Activated CD8-positive, alpha-beta memory T cell treated with anti-CD3 and anti-CD28 coated beads for 1 hour (primary cell): ENCODE results near the gene DENND2A.
A peak's percentile ranks its signal among the peaks of the same experiment; 100 is the strongest.

ENCODE experiments used
- DNase-seq, 2 donors: peaks; one replicate each; pipeline ENCODE4 v3.0.0-alpha.2; 2020; ENCODE audit warnings: low read depth in 1 of 2; ENCODE audit errors: extremely low read depth in 1 of 2

DENND2A gene

DNA sequence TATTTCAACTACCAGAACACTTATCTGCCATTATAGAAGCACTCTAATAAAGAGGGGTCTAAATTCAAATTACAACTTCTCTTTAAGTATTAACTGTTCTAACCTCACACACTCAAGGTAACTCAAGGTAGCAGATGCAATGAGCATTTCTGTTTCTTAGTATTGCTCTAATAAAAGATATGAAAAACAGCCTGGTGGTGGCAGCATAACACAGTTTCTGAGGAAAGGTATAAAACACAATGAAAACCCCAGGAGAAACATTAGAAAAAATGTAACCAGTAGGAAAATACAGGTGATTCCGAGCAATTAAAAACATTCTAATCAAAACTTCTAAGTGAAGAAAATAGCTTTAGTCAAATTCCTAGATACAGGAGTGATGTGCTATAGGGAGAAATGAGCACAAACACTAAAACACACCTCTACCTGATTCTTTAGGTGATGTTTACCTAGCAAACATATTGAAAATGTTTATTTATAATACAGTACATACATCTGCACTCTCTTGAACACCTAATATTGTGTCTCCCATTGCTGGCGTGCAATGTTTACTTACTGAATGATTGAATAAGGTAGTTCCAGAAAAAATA, 164.8 kb downstream of the DENND2A start:
- DNase-seq = peak in 1 of 2 donors; percentile 25
